Calu3 (cell line): ENCODE data around the gene TEKT5. TPM values are rescaled to one million over a fixed set of nuclear protein-coding genes. Genes with fewer than 3 reads are reported as not detected.

Experiments
- BruUV-seq: library from RNA; stranded (reverse); fragments of 400-500 nt; replicated peaks from 2 replicates; lab custom pipeline; 2021; lab: Mats Ljungman, UMichigan
- CTCF ChIA-PET: fragments of 300-600 bp; sonication (Branson Sonifier 250); formaldehyde crosslinking; loops from one replicate; lab custom pipeline; 2022; ENCODE audit warnings: antibody characterized with exemption; lab: Charles Lee
- DNase-seq: peaks from one replicate; pipeline ENCODE4 v3.0.0; 2022
- H3K27ac Mint-ChIP-seq: one replicate; pipeline ENCODE4 v1.8.0; 2022; ENCODE audit warnings: mixed read lengths; ENCODE audit not compliant: unreplicated experiment
- H3K27me3 Mint-ChIP-seq: one replicate; pipeline ENCODE4 v1.8.0; 2022; ENCODE audit warnings: mixed read lengths; ENCODE audit not compliant: unreplicated experiment
- H3K36me3 Mint-ChIP-seq: one replicate; pipeline ENCODE4 v1.8.0; 2022; ENCODE audit warnings: mild to moderate bottlenecking, moderate library complexity, mixed read lengths; ENCODE audit not compliant: insufficient read depth, unreplicated experiment
- H3K4me1 Mint-ChIP-seq: one replicate; pipeline ENCODE4 v1.8.0; 2022; ENCODE audit warnings: mild to moderate bottlenecking, low read depth, mixed read lengths; ENCODE audit not compliant: unreplicated experiment
- H3K4me3 Mint-ChIP-seq: one replicate; pipeline ENCODE4 v1.8.0; 2022; ENCODE audit warnings: mild to moderate bottlenecking, low read depth, moderate library complexity, mixed read lengths; ENCODE audit not compliant: unreplicated experiment
- H3K9me3 Mint-ChIP-seq: one replicate; pipeline ENCODE4 v1.8.0; 2022; ENCODE audit warnings: low read depth, mixed read lengths; ENCODE audit not compliant: unreplicated experiment
- CTCF ChIP-seq: fragments of 200-600 bp; IDR thresholded peaks from one replicate; pipeline ENCODE4 v1.8.0; 2022; ENCODE audit warnings: antibody characterized with exemption; ENCODE audit not compliant: unreplicated experiment
- intact Hi-C: fragments of 100-400 bp; cut with micrococcal nuclease; formaldehyde crosslinking; loops from one replicate; pipeline ENCODE4 v1.10.0; 2022; ENCODE audit not compliant: unreplicated experiment
- total RNA-seq: library from RNA; stranded (reverse); gene quantifications from 2 replicates; pipeline ENCODE4 v1.2.3, GENCODE V29; 2022

The TEKT5 gene
- total RNA-seq, 1 experiment from 2014 or later: not detected

GRCh38 chr16:10688726-10689125 lies 6.0 kb downstream of the TEKT5 start:
- CTCF ChIA-PET: interaction anchor here (0.6 to 1.5 kb wide), 4 partner anchors 10 to 238 kb away, joined by 3 to 4 read pairs (median 4); partner anchors contain the start of gene NUBP1
- no TSS peak for BruUV-seq
- H3K9me3 Mint-ChIP-seq: no peaks in the 10 kb centered on the region
- no peaks in the 10 kb centered on the region for H3K36me3 Mint-ChIP-seq
- H3K4me1 Mint-ChIP-seq: peaks cover 16% of the 10 kb centered on the region
- no peak for TF ChIP-seq CTCF
- peak overlapping the region; percentile 59 for H3K27ac Mint-ChIP-seq
- H3K27me3 Mint-ChIP-seq: peaks cover 33% of the 10 kb centered on the region
- intact Hi-C loops: no loop called here
- peak overlapping the region; percentile 58 for H3K4me3 Mint-ChIP-seq
- no peak for DNase-seq

- H3K36me3 Mint-ChIP-seq: no peaks in the 10 kb centered on the region
- intact Hi-C loops: no loop called here
- H3K9me3 Mint-ChIP-seq: no peaks in the 10 kb centered on the region
- peaks cover 33% of the 10 kb centered on the region for H3K27me3 Mint-ChIP-seq
- peaks cover 16% of the 10 kb centered on the region for H3K4me1 Mint-ChIP-seq
- CTCF ChIA-PET: interaction anchor here (1.0 to 1.5 kb wide), 2 partner anchors 9 to 56 kb away, joined by 3 to 4 read pairs; partner anchors contain the start of gene NUBP1
- H3K4me3 Mint-ChIP-seq: peak overlapping the region; percentile 58
- DNase-seq: peak; percentile 56
- no peak for TF ChIP-seq CTCF
- BruUV-seq: no TSS peak
- peak overlapping the region; percentile 59 for H3K27ac Mint-ChIP-seq
Measured at GRCh38 chr16:10688291-10688690, 6.4 kb downstream of the TEKT5 start.

- intact Hi-C loops: no loop called here
- no peak for TF ChIP-seq CTCF
- DNase-seq: no peak
- no peak overlapping the region for H3K4me3 Mint-ChIP-seq
- H3K4me1 Mint-ChIP-seq: peaks cover 16% of the 10 kb centered on the region
- CTCF ChIA-PET: interaction anchor here (0.7 kb wide), 1 partner anchor 16 kb away, joined by 3 read pairs; no protein-coding TSS in a partner anchor
- H3K27me3 Mint-ChIP-seq: peaks cover 24% of the 10 kb centered on the region
- H3K27ac Mint-ChIP-seq: no peak overlapping the region
- H3K36me3 Mint-ChIP-seq: no peaks in the 10 kb centered on the region
- H3K9me3 Mint-ChIP-seq: no peaks in the 10 kb centered on the region
- BruUV-seq: no TSS peak
Measured at GRCh38 chr16:10685709-10686108, 9.0 kb downstream of the TEKT5 start.

- CTCF ChIA-PET: interaction anchor here (0.8 kb wide), 1 partner anchor 170 kb away, joined by 3 read pairs; no protein-coding TSS in a partner anchor
- no peak overlapping the region for H3K27ac Mint-ChIP-seq
- no peaks in the 10 kb centered on the region for H3K36me3 Mint-ChIP-seq
Measured at GRCh38 chr16:10684511-10685151, 10.1 kb downstream of the TEKT5 start.

More at GRCh38 chr16:10684511-10685151, 10.1 kb downstream of the TEKT5 start:
- BruUV-seq: no TSS peak
- no peak overlapping the region for H3K4me3 Mint-ChIP-seq
- no peak for TF ChIP-seq CTCF
- no peaks in the 10 kb centered on the region for H3K9me3 Mint-ChIP-seq
- DNase-seq: no peak
- intact Hi-C loops: no loop called here
- peaks cover 16% of the 10 kb centered on the region for H3K4me1 Mint-ChIP-seq
- peaks cover 22% of the 10 kb centered on the region for H3K27me3 Mint-ChIP-seq
